CD4-positive, alpha-beta memory T cell (primary cell): ENCODE measurements around the gene RPL39. TPM values are rescaled to one million over a fixed set of nuclear protein-coding genes. Genes with fewer than 3 reads are reported as not detected.
"Not testable (repeated sequence)": the region's sequence is repeated elsewhere in the genome, so short reads cannot be mapped to it uniquely, and the experiment has no call there.

Source experiments
- CTCF ChIA-PET: fragments of 350-600 bp; sonication (Branson Sonifier 250); formaldehyde crosslinking; loops from one replicate; lab custom pipeline; 2021; ENCODE audit warnings: inconsistent platforms; ENCODE audit not compliant: partially characterized antibody; lab: Charles Lee
- POLR2A ChIA-PET: fragments of 350-600 bp; sonication (Branson Sonifier 250); formaldehyde crosslinking; loops from one replicate; lab custom pipeline; 2021; ENCODE audit not compliant: partially characterized antibody; lab: Charles Lee
- DNase-seq, 5 donors: peaks; one replicate each; pipeline versions ENCODE4 v3.0.0 to v3.0.0-alpha.2; 2020 to 2022; ENCODE audit warnings: mixed read lengths in 1 of 5
- H3K27ac ChIP-seq: one replicate; pipeline ENCODE4 v1.7.0; 2013; ENCODE audit warnings: low read depth, low read length
- H3K27me3 ChIP-seq: 2 replicates; pipeline ENCODE4 v1.7.0; 2013; ENCODE audit warnings: mild to moderate bottlenecking, low read length, moderate library complexity; ENCODE audit not compliant: insufficient read depth
- H3K36me3 ChIP-seq: 2 replicates; pipeline ENCODE4 v1.7.0; 2013; ENCODE audit warnings: mild to moderate bottlenecking, low read length, moderate library complexity; ENCODE audit not compliant: insufficient read depth
- H3K4me1 ChIP-seq: 2 replicates; pipeline ENCODE4 v1.7.0; 2013; ENCODE audit warnings: mild to moderate bottlenecking, low read length, moderate library complexity; ENCODE audit not compliant: insufficient read depth
- H3K4me3 ChIP-seq, 2 donors: one replicate each; pipeline ENCODE4 v1.7.0; 2013; ENCODE audit warnings: low read length in 2 of 2, mild to moderate bottlenecking in 1 of 2
- H3K9me3 ChIP-seq, 2 donors: one replicate each; pipeline ENCODE4 v1.7.0; 2013; ENCODE audit warnings: low read length in 2 of 2, control low read depth in 1 of 2; ENCODE audit not compliant: control insufficient read depth in 1 of 2
- H3K27ac Mint-ChIP-seq, 7 donors: one replicate each; pipeline ENCODE4 v1.8.0; 2020 to 2021; ENCODE audit warnings: mixed read lengths in 7 of 7, mild to moderate bottlenecking in 6 of 7, inconsistent platforms in 3 of 7, moderate library complexity in 3 of 7
- H3K27me3 Mint-ChIP-seq, 2 donors: one replicate each; pipeline ENCODE4 v1.8.0; 2020 to 2021; ENCODE audit warnings: mixed read lengths in 2 of 2
- H3K36me3 Mint-ChIP-seq, 2 donors: one replicate each; pipeline ENCODE4 v1.8.0; 2020 to 2021; ENCODE audit warnings: mixed read lengths in 2 of 2, inconsistent platforms in 1 of 2, mild to moderate bottlenecking in 1 of 2
- H3K4me1 Mint-ChIP-seq, 4 donors: one replicate each; pipeline ENCODE4 v1.8.0; 2020 to 2021; ENCODE audit warnings: mixed read lengths in 4 of 4, mild to moderate bottlenecking in 1 of 4
- H3K4me3 Mint-ChIP-seq, 8 donors: one replicate each; pipeline ENCODE4 v1.8.0; 2020 to 2021; ENCODE audit warnings: mixed read lengths in 8 of 8, mild to moderate bottlenecking in 7 of 8, moderate library complexity in 6 of 8, inconsistent platforms in 3 of 8
- H3K9me3 Mint-ChIP-seq, 8 donors: one replicate each; pipeline ENCODE4 v1.8.0; 2020 to 2021; ENCODE audit warnings: mixed read lengths in 8 of 8, mild to moderate bottlenecking in 5 of 8, inconsistent platforms in 3 of 8, moderate library complexity in 1 of 8
- intact Hi-C: fragments of 100-400 bp; cut with micrococcal nuclease; formaldehyde crosslinking; loops from one replicate; pipeline ENCODE4 v1.15.1; 2023
- polyA plus RNA-seq, 2 donors: library from polyadenylated mRNA; unstranded; fragments of 300-500 nt; fragmentation: Illumina TruSeq; gene quantifications; one replicate each; pipeline ENCODE4 v1.2.3, GENCODE V29; 2021
- total RNA-seq, 2 experiments: library from RNA; stranded (reverse); gene quantifications; one replicate each; pipeline ENCODE4 v1.2.3, GENCODE V29; 2021

The RPL39 gene
- total and polyA plus RNA-seq, 4 experiments from 2014 or later, result 3,907 to 4,396 (median 4,017) TPM

- Histone ChIP-seq H3K9me3 (no peaks in the 10 kb centered on the region), H3K4me1 (peaks cover 40% of the 10 kb centered on the region), H3K4me3 (peak overlapping the region; percentile 70 to 83), H3K27ac (peak overlapping the region; percentile 90), H3K27me3 (no peaks in the 10 kb centered on the region), H3K36me3 (peaks cover 22% of the 10 kb centered on the region)
- peak overlapping the region; percentile 96 to 99 (median 98) for H3K27ac Mint-ChIP-seq
- H3K9me3 Mint-ChIP-seq, result no peaks in the 10 kb centered on the region
- H3K4me3 Mint-ChIP-seq, result peak overlapping the region; percentile 91 to 96 (median 95)
- POLR2A ChIA-PET, result interaction anchor here (0.5 to 3.3 kb wide), 27 partner anchors 15 to 554 kb away, joined by 3 to 65 read pairs (median 5); partner anchors contain the start of genes NDUFA1, NKAP, NKRF and RNF113A
- peaks cover 15 to 48% of the 10 kb centered on the region in 2 donors for H3K36me3 Mint-ChIP-seq
- no peaks in the 10 kb centered on the region for H3K27me3 Mint-ChIP-seq
- peaks cover 10 to 57% (median 22%) of the 10 kb centered on the region in 4 donors for H3K4me1 Mint-ChIP-seq
- peak; percentile 36 to 65 (median 46) for DNase-seq
- intact Hi-C loops, result loop anchor here (1.0 to 5.0 kb wide), 7 partner anchors 35 to 322 kb away; partner anchors contain the start of genes NDUFA1, NKAP, RNF113A and SEPTIN6
- CTCF ChIA-PET, result interaction anchor here (0.6 to 2.2 kb wide), 12 partner anchors 10 to 309 kb away, joined by 3 to 12 read pairs (median 4); partner anchors contain the start of genes NDUFA1, RNF113A and SOWAHD
Observed at GRCh38 chrX:119790977-119791436, 423 bp downstream of the RPL39 start.

- Histone ChIP-seq H3K4me3 (no peak overlapping the region), H3K27me3 (no peaks in the 10 kb centered on the region), H3K36me3 (peaks cover 26% of the 10 kb centered on the region), H3K27ac (no peak overlapping the region), H3K4me1 (peaks cover 30% of the 10 kb centered on the region), H3K9me3 (no peaks in the 10 kb centered on the region)
- H3K9me3 Mint-ChIP-seq, result no peaks in the 10 kb centered on the region
- peak overlapping the region; percentile 14 to 77 (median 64) for H3K27ac Mint-ChIP-seq
- peaks cover 19 to 55% of the 10 kb centered on the region in 2 donors for H3K36me3 Mint-ChIP-seq
- no peaks in the 10 kb centered on the region for H3K27me3 Mint-ChIP-seq
- peaks cover 13 to 47% (median 27%) of the 10 kb centered on the region in 4 donors for H3K4me1 Mint-ChIP-seq
- CTCF ChIA-PET, result interaction anchor here (0.6 to 3.5 kb wide), 15 partner anchors 10 to 302 kb away, joined by 3 to 25 read pairs (median 4); partner anchors contain the start of gene SOWAHD
- intact Hi-C loops, result no loop called here
- peak; percentile 43 to 59 (median 58) for DNase-seq
- peak overlapping the region in 1 of 8 donors; percentile 40 for H3K4me3 Mint-ChIP-seq
- POLR2A ChIA-PET, result interaction anchor here (1.1 to 1.6 kb wide), 2 partner anchors 26 to 29 kb away, joined by 3 to 6 read pairs; partner anchors contain the start of gene SOWAHD
Observed at GRCh38 chrX:119784747-119785446, 6.5 kb downstream of the RPL39 start.

GRCh38 chrX:119783026-119783425, 8.4 kb downstream of the RPL39 start:
- H3K36me3 Mint-ChIP-seq, result peaks cover 9 to 41% of the 10 kb centered on the region in 2 donors
- Histone ChIP-seq H3K27ac (no peak overlapping the region), H3K4me1 (peaks cover 12% of the 10 kb centered on the region), H3K4me3 (no peak overlapping the region), H3K9me3 (no peaks in the 10 kb centered on the region), H3K36me3 (peaks cover 17% of the 10 kb centered on the region), H3K27me3 (no peaks in the 10 kb centered on the region)
- H3K27ac Mint-ChIP-seq, result peak overlapping the region in 5 of 7 donors; percentile 13 to 86 (median 31)
- no peak overlapping the region for H3K4me3 Mint-ChIP-seq
- ChIA-PET POLR2A (no interaction called here), CTCF (interaction anchor here (1.8 to 2.3 kb wide), 2 partner anchors 8 to 53 kb away, joined by 5 to 8 read pairs; no protein-coding TSS in a partner anchor)
- no peaks in the 10 kb centered on the region for H3K27me3 Mint-ChIP-seq
- H3K9me3 Mint-ChIP-seq, result no peaks in the 10 kb centered on the region
- intact Hi-C loops, result no loop called here
- no peak for DNase-seq
- peaks cover 5 to 28% (median 17%) of the 10 kb centered on the region in 4 donors for H3K4me1 Mint-ChIP-seq

GRCh38 chrX:119778829-119779228, 12.6 kb downstream of the RPL39 start:
- POLR2A ChIA-PET, result no interaction called here
- intact Hi-C loops, result loop anchor here (1.0 to 2.0 kb wide), 3 partner anchors 20 to 263 kb away; partner anchors contain the start of gene SOWAHD
- H3K27ac Mint-ChIP-seq, result peak overlapping the region in 3 of 7 donors; percentile 19 to 81 (median 79)

DNA sequence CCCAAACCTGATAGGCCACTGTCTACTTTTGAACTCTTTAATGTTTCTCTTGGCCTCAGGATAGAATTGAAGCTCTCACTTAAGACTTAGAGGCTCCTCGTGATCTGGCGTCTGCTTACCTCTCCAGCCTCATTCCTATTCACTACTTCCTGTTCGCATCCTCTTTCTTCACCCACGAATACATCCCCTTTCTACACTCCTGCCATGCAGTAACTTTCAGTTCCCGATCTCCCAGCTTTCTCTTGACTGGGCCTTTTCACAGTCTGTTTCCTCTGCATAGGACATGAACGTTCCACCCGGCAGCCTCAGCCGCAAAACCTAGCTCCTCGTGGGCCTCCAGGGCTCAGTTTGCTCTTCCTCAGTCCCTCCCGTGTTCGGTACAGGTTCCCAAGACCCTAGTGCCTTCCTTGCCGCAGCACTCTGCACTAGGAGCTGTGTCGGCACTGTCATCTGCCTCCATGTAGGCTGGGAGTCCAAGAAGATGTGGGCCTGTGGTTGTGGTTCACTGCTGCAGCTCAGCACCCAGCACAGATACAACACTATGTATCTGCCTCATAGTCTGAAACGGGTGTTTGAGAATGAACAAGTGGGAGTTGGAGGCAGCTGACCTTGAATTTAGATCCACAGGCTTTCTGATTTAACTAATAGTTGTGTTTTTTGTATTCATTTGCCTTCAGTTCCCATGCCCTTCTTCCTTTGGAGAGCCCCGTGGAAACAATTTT, 15.8 kb downstream of the RPL39 start:
- H3K27me3 Mint-ChIP-seq, result no peaks in the 10 kb centered on the region
- DNase-seq, result no peak
- ChIA-PET POLR2A (interaction anchor here (1.5 kb wide), 1 partner anchor 16 kb away, joined by 4 read pairs; the partner anchor contains the start of gene RPL39), CTCF (interaction anchor here (1.1 kb wide), 1 partner anchor 8 kb away, joined by 5 read pairs; no protein-coding TSS in a partner anchor)
- no peaks in the 10 kb centered on the region for H3K9me3 Mint-ChIP-seq
- H3K4me1 Mint-ChIP-seq, result peaks cover 0 to 11% (median 0%) of the 10 kb centered on the region in 4 donors
- H3K4me3 ChIP-seq, result no peak overlapping the region
- no peaks in the 10 kb centered on the region for H3K36me3 ChIP-seq
- H3K36me3 Mint-ChIP-seq, result peaks cover 2 to 4% of the 10 kb centered on the region in 2 donors
- no peaks in the 10 kb centered on the region for H3K4me1 ChIP-seq
- intact Hi-C loops, result no loop called here
- no peaks in the 10 kb centered on the region for H3K27me3 ChIP-seq
- H3K27ac Mint-ChIP-seq, result peak overlapping the region in 3 of 7 donors; percentile 5 to 80 (median 63)
- H3K27ac ChIP-seq, result no peak overlapping the region
- H3K9me3 ChIP-seq, result no peaks in the 10 kb centered on the region
- peak overlapping the region in 1 of 8 donors; percentile 39 for H3K4me3 Mint-ChIP-seq

More at GRCh38 chrX:119778829-119779228, 12.6 kb downstream of the RPL39 start:
- Histone ChIP-seq H3K36me3 (no peaks in the 10 kb centered on the region), H3K4me1 (no peaks in the 10 kb centered on the region), H3K27ac (no peak overlapping the region), H3K27me3 (no peaks in the 10 kb centered on the region), H3K9me3 (no peaks in the 10 kb centered on the region), H3K4me3 (no peak overlapping the region)
- peaks cover 3 to 15% of the 10 kb centered on the region in 2 donors for H3K36me3 Mint-ChIP-seq
- no peak overlapping the region for H3K4me3 Mint-ChIP-seq
- H3K9me3 Mint-ChIP-seq, result no peaks in the 10 kb centered on the region
- H3K4me1 Mint-ChIP-seq, result peaks cover 0 to 13% (median 0%) of the 10 kb centered on the region in 4 donors
- no peak for DNase-seq
- no peaks in the 10 kb centered on the region for H3K27me3 Mint-ChIP-seq
- CTCF ChIA-PET, result interaction anchor here (2.8 kb wide), 1 partner anchor 49 kb away, joined by 16 read pairs; no protein-coding TSS in a partner anchor

DNA sequence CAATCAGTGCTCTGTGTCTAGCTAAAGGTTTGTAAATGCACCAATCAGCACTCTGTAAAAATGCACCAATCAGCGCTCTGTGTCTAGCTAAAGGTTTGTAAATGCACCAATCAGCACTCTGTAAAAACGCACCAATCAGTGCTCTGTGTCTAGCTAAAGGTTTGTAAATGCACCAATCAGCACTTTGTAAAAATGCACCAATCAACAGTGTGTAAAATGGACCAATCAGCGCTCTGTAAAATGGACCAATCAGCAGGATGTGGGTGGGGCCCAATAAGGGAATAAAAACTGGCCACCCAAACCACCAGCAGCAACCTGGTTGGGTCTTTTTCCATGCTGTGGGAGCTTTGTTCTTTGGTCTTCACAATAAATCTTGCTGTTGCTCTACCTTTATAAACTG, 22.0 kb downstream of the RPL39 start:
- CTCF ChIA-PET, result interaction anchor here (1.5 kb wide), 1 partner anchor 68 kb away, joined by 3 read pairs; no protein-coding TSS in a partner anchor
- H3K4me1 Mint-ChIP-seq, H3K36me3 Mint-ChIP-seq, H3K4me3 ChIP-seq, H3K4me3 Mint-ChIP-seq, H3K4me1 ChIP-seq, DNase-seq, H3K27ac Mint-ChIP-seq, H3K27me3 Mint-ChIP-seq, H3K27ac ChIP-seq, H3K27me3 ChIP-seq, H3K36me3 ChIP-seq, H3K9me3 Mint-ChIP-seq, H3K9me3 ChIP-seq, intact Hi-C loops, POLR2A ChIA-PET: not testable (repeated sequence)
